GM18861 (cell line): ENCODE measurements around the gene SLC38A6.
A peak's percentile ranks its signal among the peaks of the same experiment; 100 is the strongest.

Experiments used
- ATAC-seq: cut with Tn5 transposase; IDR thresholded peaks from one replicate; pipeline ENCODE4 v1.9.1; 2021; ENCODE audit not compliant: unreplicated experiment

The SLC38A6 gene

GRCh38 chr14:60980811-60981632 is at the start of gene SLC38A6, which contains the start of gene TRMT5:
SLC38A6 (plus strand) TSS chr14:60981245; CDS start chr14:60981278, 33 bp downstream.
TRMT5 (minus strand) TSS chr14:60981079; CDS start chr14:60980973, 106 bp downstream.
- ATAC-seq = peak; percentile 73

- no peak for ATAC-seq
Measured at GRCh38 chr14:60933920-60934655, 47.0 kb upstream of the SLC38A6 start.

GRCh38 chr14:60935319-60935718 is 45.7 kb upstream of the SLC38A6 start:
- no peak for ATAC-seq

GRCh38 chr14:60943637-60944032 is 37.4 kb upstream of the SLC38A6 start:
- no peak for ATAC-seq

- ATAC-seq = no peak
Measured at GRCh38 chr14:60944204-60944603, 36.8 kb upstream of the SLC38A6 start.

- ATAC-seq = no peak
Measured at GRCh38 chr14:60945984-60946383, 35.1 kb upstream of the SLC38A6 start.

- no peak for ATAC-seq
Measured at GRCh38 chr14:60946773-60947172, 34.3 kb upstream of the SLC38A6 start.

GRCh38 chr14:60951776-60952435 is 29.1 kb upstream of the SLC38A6 start:
- ATAC-seq = no peak

GRCh38 chr14:60956202-60956601 is 24.8 kb upstream of the SLC38A6 start:
- ATAC-seq = no peak

GRCh38 chr14:60956632-60957031 is 24.4 kb upstream of the SLC38A6 start:
- no peak for ATAC-seq

GRCh38 chr14:60958146-60958545 is 22.9 kb upstream of the SLC38A6 start:
- ATAC-seq = no peak

- ATAC-seq = no peak
Measured at GRCh38 chr14:60963761-60964160, 17.3 kb upstream of the SLC38A6 start.

GRCh38 chr14:60964904-60965303 is 16.1 kb upstream of the SLC38A6 start:
- no peak for ATAC-seq

GRCh38 chr14:60965402-60965801 is 15.6 kb upstream of the SLC38A6 start:
- no peak for ATAC-seq

GRCh38 chr14:60968099-60968498 is 12.9 kb upstream of the SLC38A6 start:
- ATAC-seq = no peak

GRCh38 chr14:60968671-60969070 is 12.4 kb upstream of the SLC38A6 start:
- no peak for ATAC-seq

GRCh38 chr14:60970146-60970545 is 10.9 kb upstream of the SLC38A6 start:
- ATAC-seq = no peak

- ATAC-seq = no peak
Measured at GRCh38 chr14:60971271-60971670, 9.8 kb upstream of the SLC38A6 start.

GRCh38 chr14:60972295-60972694 is 8.8 kb upstream of the SLC38A6 start:
- ATAC-seq = no peak

GRCh38 chr14:60973070-60973469 is 8.0 kb upstream of the SLC38A6 start:
- no peak for ATAC-seq

- ATAC-seq = no peak
Measured at GRCh38 chr14:60974090-60974651, 6.9 kb upstream of the SLC38A6 start.
